NCI-H526 (cell line): ENCODE data around the gene S100A16.
A peak's percentile ranks its signal among the peaks of the same experiment; 100 is the strongest.
"Not testable (repeated sequence)": the region's sequence is repeated elsewhere in the genome, so short reads cannot be mapped to it uniquely, and the experiment has no call there.

Experiments
- DNase-seq, 2 experiments: peaks; one replicate each; lab custom pipeline; 2025; lab: John Stamatoyannopoulos, UW

Gene S100A16

DNA sequence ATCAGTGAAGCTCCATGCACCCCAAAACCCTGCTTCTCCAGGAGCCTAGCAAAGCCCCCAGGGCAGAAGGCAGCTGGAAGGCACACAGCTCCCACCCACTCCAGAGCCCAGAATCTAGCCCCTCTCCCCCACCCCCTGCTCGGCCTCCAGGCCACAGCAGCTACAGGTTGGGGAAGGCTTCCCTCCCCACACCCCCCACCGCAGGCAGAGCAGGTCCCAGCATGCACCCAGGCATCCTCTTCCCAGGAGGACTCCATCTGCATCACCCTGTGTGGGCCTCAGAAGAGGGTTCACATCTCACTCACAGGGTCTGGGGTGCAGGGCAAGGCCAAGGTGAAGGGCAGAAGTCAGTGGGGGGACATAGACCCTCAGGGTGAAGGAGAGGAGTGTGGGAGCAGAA lies 2.5 kb upstream of the S100A16 start:
- DNase-seq = no peak

DNA sequence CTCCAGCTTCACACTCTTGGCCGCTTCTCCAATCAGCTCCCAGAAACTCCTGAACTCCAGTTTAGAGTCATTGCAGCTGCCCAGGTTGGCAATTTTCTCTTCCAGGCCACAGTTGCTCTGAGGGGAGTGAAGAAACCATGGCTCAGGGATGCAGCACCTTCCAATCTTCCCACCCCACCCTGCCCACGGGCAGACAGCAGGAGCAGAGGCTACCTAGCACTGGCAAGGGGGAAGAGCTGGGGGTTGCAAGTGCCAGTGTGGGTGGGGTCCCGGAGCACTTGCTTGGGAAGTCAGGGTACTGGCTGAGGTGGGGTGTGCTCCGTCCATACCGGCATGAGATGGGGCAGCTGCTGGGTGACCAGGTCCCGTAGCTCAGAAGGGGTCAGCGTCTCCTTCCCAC lies 2.0 kb upstream of the S100A16 start:
- DNase-seq = no peak

DNA sequence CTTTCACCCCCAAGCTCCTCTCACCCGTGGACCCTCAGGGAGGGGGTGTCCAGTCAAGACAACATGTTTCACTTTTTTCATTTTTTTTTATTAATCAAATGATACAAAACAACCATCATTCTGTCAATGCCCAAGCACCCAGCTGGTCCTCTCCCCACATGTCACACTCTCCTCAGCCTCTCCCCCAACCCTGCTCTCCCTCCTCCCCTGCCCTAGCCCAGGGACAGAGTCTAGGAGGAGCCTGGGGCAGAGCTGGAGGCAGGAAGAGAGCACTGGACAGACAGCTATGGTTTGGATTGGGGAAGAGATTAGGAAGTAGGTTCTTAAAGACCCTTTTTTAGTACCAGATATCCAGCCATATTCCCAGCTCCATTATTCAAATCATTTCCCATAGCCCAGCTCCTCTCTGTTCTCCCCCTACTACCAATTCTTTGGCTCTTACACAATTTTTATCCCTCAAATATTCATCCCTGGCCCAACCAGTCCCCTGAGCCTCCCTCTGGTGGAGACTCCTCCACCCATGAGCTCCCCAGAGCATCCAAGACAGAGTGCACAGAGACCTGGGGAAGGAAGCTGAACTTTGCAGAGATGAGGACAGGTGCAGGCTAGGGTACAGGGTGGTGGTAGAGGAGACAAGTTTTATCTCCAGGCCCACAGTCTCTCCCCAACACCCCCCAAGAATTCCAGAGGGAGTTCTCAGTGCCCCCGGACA lies 1.4 kb upstream of the S100A16 start:
- DNase-seq = no peak

DNA sequence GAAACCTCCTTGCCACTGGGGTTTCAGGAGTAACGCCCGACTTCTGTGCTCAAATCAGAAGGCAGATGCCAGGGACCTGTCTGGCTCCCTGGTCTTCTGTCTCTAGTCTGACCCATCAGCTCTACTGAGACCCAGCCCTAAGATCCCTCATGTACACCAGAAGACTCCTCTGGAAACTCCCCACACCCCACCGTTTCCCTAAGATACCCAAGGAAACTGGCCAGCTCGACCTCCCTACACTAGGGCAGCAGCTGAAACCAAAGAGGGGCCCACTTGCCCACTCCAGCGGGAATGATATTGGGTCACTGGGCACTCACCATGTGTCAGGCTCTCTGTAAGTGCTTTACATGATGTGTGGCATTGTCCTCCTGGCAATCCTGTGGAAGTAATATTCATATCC lies 469 bp upstream of the S100A16 start:
- DNase-seq = no peak

DNA sequence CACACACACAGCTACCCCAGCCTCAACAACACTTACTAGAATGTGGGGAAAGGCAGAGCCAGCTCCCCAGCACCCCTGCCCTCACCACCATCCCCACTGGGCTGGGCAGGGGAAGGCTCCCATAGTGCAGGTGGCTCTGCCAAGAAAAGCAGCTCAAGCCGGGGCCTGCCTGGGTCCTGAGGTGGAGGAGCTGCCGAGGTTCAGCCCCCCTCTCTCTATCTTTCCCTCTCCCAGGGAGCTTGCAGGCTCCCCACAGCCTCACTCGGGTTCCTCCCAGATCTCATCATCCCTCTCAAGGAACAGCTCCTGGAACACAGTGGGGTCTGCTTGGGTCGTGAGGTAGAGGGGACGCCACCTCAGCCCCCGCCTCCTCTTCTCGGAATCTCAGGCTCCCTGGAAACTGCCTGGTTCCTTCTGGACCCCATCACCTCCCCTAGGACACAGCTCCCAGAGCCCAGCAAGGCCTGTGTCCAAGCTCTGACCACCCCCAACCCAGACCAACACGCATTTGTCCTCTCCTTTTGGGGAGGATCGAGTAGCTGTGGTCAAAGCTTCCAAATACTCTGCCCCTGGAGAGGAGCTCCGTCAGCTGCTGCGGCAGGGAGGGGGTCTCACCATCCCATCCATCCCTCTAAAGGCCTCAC lies 704 bp downstream of the S100A16 start:
- no peak for DNase-seq

DNA sequence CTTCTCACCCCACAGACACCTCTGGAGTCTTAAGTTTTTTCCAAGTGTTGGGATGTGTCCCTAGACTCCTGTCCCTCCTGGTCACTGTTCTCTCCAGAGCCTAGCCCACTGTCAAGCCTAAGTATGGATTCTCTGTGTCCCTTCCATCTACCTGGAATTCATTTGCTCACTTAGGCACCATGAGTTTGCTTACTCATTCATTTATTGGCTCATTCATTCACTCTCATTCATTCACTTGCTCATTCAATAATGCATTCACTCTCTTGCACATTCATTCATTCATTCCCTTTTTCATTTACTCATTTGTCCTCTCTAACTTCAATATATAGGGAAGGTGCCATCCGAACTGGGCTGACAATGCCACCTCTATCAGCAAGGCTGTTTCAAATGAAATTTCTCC lies 1.6 kb downstream of the S100A16 start:
- DNase-seq = no peak

DNA sequence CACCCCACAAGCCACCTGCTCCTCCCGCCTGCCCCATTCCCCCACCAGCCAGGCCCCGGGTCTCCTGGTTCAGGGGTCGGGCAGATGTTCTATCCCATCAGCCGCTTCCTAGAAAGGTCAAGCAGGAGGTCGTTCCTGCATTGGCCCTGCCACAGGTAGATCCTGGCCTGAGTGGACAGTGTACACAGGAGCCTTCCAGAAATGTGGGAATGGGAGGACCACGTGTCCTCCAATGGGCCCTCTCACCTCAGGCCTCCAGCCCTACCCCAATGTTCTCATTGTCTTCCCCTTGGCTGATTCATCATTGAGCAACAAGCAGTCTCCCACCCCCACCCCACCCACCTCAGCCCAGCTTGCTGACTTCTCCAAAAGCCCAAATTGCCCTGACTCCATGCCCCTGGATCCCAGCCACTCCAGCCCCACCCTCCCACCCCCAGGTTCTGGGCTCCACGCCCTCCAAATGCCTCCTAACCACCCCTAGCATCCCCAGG lies 2.1 kb downstream of the S100A16 start:
- no peak for DNase-seq

DNA sequence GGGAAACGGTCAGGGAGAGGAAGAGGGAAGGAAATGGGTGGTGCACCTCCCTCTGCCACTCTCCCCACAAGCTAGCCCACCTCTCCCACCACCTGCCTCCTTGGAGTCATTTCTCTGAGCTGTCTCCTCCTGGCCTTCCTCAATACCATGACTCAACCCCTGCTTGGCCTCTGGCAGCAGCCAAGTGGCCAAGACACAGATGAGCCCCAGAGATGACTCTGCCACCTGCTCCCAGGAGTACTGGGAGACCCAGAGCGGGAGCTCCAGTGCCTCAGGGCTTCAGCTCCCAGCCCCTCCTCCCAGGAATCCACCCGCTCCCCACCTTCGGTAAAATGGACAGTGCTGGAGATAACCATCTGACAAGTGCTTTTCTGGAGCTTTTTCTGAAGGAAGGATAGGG lies 2.6 kb downstream of the S100A16 start:
- no peak for DNase-seq

DNA sequence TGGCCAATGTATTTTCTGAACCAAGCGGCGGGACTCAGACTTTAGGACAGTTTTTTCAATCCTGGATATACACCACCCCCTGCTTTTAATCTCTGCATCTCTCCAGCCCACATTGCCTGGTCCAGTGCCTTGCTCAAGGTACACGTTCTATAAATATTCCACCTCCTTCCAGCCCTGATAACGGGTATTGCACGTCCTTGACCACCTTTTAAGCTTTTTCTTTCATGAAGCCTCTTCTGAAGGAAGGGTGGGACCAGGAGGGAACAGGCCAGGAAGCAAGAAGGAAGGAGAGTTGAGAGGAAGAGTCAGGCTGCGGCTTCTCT lies 3.4 kb downstream of the S100A16 start:
- DNase-seq = no peak

DNA sequence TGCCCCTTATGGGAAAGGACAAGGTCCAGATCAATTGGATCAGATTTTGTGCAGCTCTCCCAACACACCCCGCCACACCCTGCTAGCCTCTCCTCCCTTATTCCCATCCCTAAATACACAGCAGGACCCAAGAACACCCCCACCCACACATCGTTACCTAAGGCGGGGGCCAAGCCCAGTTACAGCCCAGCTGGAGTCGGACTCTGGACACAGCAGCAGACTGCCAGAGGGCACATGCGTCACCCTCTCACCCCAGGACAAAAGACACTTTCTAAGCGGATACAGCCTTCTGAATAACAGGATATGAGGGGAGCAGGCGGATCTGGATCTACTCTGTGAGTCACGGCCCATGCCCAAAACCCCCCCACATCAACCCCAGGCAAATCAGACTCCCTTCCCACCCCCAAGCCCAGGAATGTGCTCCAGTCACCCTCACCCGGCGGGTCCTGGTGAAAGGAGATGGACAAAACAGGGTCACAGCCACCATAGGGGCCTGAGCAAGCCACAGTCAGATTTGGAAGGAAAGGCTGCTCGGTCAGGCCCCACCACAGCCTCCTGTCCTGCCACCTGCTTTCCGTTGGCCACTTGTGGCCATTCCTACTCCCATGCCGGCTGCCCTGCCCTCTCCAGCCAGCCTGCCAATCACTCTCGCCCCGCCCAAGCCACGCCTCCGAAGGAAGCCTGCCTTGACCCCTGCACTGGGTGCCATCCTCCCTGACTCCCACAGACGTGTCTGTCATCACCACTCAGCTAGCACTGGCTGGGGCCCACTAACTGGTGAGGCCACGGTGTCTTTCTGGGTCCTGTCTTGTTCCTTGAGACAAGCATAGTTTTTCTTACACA lies 4.0 kb downstream of the S100A16 start:
- no peak for DNase-seq

DNA sequence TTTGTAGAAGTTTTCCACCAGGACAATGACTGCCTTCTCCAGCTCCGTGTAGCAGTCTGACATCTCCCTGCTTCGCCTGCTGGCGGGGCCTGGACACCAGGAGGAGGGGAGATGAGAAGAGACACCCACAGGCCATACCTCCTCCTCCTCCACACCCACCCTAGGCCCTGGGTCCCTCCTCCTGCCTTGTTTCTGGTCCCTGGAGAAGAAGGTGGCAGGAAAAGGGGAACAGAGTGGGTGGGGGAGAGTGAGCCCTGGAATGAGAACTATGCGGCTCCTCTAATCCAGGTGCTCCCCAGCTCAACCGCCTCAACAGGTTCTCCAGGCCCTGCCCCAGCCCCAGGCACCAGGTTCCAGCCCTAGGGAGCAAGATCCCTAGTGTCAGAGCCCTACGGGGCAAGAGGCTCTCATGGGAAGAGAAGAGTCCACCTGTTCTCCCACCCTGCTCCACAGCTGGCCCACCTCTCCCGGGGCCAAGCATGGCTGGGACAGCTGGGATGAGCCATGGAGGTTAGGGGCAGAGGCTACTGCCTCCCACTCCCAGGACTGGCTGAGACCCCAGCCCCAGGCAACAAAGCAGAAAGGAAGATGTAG lies 4.8 kb downstream of the S100A16 start:
- no peak for DNase-seq

DNA sequence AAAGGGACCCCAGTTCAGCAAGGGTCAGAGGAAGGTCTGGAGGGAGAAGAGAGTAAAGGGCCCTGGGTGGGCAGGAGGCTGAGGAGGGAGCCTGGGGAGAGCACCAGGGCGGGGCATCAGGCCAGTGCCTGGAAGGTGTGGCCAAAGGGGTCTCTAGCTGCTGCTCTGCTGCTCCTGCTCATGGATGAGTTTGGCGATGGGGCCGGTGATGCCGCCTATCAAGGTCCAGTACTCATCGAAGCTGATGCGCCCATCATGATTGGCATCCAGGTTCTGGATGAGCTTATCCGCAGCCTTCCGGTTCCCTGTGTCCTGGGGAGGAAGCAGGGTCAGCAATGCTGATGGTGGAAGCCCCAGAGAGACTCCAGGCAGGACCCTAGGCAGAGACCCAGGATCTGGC lies 5.6 kb downstream of the S100A16 start:
- DNase-seq = no peak

DNA sequence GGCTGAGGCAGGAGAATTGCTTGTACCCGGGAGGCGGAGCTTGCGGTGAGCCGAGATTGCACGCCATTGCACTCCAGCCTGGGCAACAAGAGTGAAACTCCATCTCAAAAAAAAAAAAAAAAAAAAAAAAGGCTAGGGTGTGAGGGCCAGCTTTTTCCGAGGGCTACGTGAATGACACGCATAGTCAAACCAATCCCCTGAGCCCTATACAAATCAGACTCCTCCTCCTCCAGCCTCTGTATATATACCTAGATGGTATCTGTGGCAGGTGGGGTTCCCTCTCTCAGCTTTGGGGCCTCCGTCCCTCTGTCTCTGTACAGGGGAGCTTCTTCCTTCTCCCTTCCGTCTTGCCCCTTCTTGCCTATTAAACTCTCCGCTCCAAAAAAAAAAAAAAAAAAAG lies 6.7 kb downstream of the S100A16 start:
- DNase-seq = no peak

DNA sequence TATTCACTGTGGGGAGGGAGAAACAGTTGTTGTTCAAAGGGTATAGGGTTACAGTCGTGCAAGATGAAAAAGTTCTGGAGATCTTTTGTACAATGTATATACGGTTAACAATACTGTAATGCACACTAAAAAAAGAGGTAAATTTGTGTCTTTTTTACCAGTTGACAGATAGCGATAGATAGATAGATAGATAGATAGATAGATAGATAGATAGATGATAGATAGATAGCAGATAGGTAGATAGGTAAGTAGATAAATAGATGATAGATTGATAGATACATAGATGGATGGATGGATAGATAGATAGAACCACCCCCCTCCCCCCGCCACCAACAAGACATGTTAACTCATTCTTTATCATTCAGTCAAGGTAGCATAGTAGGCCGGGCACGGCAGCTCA lies 10.2 kb downstream of the S100A16 start:
- no peak for DNase-seq

DNA sequence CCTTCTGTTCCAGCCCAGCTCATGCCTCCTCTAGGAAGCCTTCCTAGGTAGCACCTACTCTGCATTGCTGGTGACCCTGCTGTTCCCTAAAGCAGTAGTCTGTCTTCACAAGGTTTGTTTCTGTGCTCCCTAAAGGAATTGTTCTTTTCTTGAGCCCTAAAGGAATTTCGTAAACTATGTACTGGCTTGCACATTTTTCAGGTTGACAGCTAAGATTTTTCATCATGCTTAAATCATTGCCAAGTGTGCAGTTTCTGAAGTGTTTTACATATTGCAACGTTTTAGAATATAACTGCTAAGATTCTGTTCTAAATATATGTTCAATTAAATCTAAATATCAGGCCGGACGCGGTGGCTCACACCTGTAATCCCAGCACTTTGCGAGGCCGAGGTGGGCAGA lies 13.1 kb downstream of the S100A16 start:
- no peak for DNase-seq

DNA sequence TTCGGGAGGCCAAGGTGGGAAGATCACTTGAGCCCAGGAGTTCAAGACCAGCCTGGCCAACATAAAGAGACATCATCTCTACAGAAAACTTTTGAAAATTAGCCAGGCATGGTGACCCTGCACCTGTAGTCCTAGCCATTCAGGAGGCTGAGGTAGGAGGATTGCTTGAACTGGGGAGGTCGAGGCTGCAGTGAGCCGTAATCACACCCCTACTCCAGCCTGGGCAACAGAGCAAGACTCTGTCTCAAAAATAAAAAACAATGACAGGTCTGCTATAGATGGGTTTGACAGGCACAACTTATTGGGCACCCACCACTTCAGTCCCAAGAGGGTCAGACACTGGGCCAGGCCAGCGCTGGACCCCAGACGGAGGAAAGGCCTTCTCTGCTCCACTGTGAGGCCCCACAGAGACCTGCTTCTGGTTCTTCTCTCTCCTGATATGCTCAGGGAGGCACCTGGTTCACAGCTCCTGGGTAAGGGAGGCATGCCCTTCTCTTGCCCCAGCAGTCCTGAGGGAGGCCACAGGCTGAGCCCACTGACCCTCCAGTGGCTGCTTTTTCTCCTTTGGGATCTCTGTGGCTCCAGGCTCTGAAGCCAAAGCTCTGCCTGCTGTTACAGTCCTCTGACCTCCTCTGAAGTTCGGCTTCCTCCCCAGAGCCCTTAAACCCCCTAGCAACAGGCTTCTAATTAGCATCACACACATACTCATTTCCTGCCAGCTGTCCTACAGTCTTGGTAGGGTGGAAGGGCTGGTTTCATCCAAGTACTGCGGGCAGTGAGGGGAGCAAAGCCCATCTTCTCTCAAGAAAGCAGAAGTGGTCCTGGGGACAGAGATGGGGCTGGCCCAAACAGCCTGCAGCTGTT lies 14.4 kb downstream of the S100A16 start:
- peak in 1 of 2 experiments; percentile 46 for DNase-seq

DNA sequence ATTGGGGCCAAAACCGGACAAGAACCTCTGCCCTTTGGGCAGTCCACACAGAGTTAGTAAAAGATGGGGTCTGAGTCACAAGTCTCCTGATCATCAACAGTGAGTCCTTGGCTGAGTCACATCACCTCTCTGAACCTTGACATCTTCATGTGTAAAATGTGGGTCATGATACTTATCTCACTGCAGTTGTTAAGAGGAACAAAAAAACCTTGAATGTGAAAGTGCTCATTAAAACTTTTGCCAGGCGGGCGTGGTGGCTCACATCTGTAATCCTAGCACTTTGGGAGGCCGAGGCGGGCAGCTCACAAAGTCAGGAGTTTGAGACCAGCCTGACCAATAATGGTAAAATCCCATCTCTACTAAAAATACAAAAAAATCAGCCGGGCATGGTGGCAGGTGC lies 15.7 kb downstream of the S100A16 start:
- no peak for DNase-seq

DNA sequence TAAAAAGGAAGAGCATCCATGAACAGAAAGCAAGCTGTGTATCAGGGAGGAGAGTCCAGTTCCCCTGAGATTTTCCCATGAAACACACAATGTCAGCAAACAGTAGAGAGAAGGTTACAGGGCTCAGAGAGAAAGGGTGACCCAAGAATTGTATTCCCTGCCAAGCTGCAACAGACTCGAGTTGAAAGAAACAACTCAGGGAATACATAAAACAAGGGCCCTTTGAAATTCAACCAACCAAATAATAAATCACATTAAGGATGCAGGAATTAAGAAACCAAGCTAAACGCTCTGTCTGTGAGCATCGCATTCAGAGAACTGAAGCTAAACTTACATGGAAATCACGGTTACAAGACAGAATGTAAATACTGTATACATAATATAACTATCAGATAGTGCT lies 20.2 kb downstream of the S100A16 start:
- no peak for DNase-seq

DNA sequence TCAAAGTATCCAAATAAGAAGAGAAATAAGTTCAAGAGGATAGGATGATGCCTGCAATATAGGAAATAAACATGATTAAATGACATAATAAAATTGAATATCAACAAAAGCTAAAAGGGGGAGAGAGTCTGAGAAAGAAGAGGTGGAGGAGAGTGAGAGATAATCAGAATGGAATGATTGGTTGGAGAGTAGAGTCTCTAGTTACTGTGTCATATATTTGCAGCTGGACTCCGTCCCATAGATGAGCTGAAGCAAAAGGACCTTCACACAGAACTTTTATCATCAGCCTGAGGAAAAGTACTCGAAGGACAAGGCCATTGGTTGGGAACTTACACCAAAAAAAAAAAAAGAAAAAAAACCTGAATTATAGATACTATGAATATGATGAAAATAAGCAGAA lies 24.5 kb downstream of the S100A16 start:
- DNase-seq = no peak

DNA sequence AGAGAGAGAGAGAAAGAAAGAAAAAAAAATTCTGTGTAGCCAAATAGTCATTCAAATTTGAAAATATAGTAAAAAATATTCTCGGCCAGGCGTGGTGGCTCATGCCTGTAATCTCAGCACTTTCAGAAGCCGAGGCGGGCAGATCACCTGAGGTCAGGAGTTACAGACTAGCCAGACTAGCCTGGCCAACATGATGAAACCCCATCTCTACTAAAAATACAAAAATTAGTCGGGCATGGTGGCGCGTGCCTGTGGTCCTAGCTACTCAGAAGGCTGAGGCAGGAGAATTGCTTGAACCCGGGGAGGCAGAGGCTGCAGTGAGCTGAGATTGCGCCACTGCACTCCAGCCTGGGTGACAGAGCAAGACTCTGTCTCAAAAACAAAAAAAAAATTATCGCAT lies 24.9 kb downstream of the S100A16 start:
- DNase-seq = not testable (repeated sequence)

DNA sequence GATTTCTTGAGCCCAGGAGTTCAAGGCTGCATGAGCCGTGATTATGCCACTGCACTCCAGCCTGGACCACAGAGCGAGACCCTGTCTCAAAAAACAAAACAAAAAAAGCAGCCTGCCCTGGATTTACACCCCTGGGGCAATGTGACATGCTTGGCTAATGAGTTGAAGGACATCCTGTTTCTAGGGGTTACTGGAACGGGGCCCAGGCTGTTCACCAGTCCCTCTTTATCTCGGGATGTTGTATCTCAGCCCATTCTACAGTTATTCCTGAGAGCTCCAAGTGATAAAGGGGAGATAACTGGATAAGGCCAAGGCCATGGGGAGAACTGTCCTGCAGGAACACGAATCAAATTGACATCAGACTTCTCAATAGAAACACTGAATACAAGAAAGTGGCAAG lies 25.6 kb downstream of the S100A16 start:
- DNase-seq = no peak

DNA sequence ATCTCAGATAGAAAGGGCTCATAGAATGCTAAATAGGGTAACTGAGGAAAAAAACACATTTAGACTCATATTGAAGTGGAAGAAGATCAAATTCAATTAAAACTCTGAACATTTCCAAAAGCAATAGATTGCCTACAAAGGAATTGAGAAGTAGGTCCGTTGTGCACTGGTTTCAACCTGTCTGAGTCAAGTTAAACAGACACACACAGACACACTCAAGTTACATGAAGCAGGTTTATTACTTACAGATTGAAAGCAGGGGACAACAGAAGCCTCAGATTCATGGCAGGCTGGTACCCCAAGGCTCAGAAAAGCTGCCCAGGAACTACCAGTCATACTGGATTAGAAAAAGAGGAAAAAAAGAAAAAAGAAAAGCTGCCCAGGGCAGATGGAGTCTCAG lies 26.6 kb downstream of the S100A16 start:
- DNase-seq = no peak
